Activated T-cell treated with anti-CD3 and anti-CD28 coated beads for 48 hours (primary cell): ENCODE results near the gene NBPF12.
"Not testable (repeated sequence)": the region's sequence is repeated elsewhere in the genome, so short reads cannot be mapped to it uniquely, and the experiment has no call there.

Experiments
- DNase-seq: peaks from one replicate; pipeline ENCODE4 v3.0.0-alpha.2; 2020; ENCODE audit warnings: low read depth

NBPF12 gene

GRCh38 chr1:146938242-146938902 is at the start of gene NBPF12:
Gene NBPF12 (plus strand): TSS chr1:146938324. CDS start chr1:146960144, 21,820 bp downstream.
- peak; percentile 79 for DNase-seq

- not testable (repeated sequence) for DNase-seq
Measured at GRCh38 chr1:146891355-146891754, 46.8 kb upstream of the NBPF12 start.

- DNase-seq, result not testable (repeated sequence)
Measured at GRCh38 chr1:146892331-146892730, 45.8 kb upstream of the NBPF12 start.

- DNase-seq, result not testable (repeated sequence)
Measured at GRCh38 chr1:146907565-146908261, 30.4 kb upstream of the NBPF12 start.

- not testable (repeated sequence) for DNase-seq
Measured at GRCh38 chr1:146912975-146913374, 25.1 kb upstream of the NBPF12 start.

- DNase-seq, result not testable (repeated sequence)
Measured at GRCh38 chr1:146920811-146921210, 17.3 kb upstream of the NBPF12 start.

- not testable (repeated sequence) for DNase-seq
Measured at GRCh38 chr1:146922614-146923013, 15.5 kb upstream of the NBPF12 start.

GRCh38 chr1:146924106-146924505 is 14.0 kb upstream of the NBPF12 start:
- DNase-seq, result not testable (repeated sequence)

GRCh38 chr1:146926413-146926812 is 11.7 kb upstream of the NBPF12 start:
- DNase-seq, result not testable (repeated sequence)

- not testable (repeated sequence) for DNase-seq
Measured at GRCh38 chr1:146930225-146930624, 7.9 kb upstream of the NBPF12 start.

- not testable (repeated sequence) for DNase-seq
Measured at GRCh38 chr1:146934390-146935223, 3.5 kb upstream of the NBPF12 start.

GRCh38 chr1:146937462-146937861 is 662 bp upstream of the NBPF12 start:
- DNase-seq, result not testable (repeated sequence)

GRCh38 chr1:146938927-146939786 is 1.0 kb downstream of the NBPF12 start:
- DNase-seq, result peak; percentile 30

GRCh38 chr1:146940293-146940692 is 2.2 kb downstream of the NBPF12 start:
- DNase-seq, result not testable (repeated sequence)

GRCh38 chr1:146943342-146943886 is 5.3 kb downstream of the NBPF12 start:
- not testable (repeated sequence) for DNase-seq

GRCh38 chr1:146948127-146948526 is 10.0 kb downstream of the NBPF12 start:
- not testable (repeated sequence) for DNase-seq

GRCh38 chr1:146964340-146964739 is 26.2 kb downstream of the NBPF12 start:
- not testable (repeated sequence) for DNase-seq

- DNase-seq, result not testable (repeated sequence)
Measured at GRCh38 chr1:146966351-146966750, 28.2 kb downstream of the NBPF12 start.

GRCh38 chr1:146970656-146971055 is 32.5 kb downstream of the NBPF12 start:
- DNase-seq, result not testable (repeated sequence)

GRCh38 chr1:146972681-146973080 is 34.6 kb downstream of the NBPF12 start:
- DNase-seq, result not testable (repeated sequence)

GRCh38 chr1:146985855-146986254 is 47.7 kb downstream of the NBPF12 start:
- DNase-seq, result not testable (repeated sequence)
